GM12878 (cell line): ENCODE data around the gene CLNK. TPM values are rescaled to one million over a fixed set of nuclear protein-coding genes. Genes with fewer than 3 reads are reported as not detected.

Source experiments
- ATAC-seq: fragments of 200-7000 bp; cut with Tn5 transposase; 3 replicates; pipeline ENCODE4 v1.9.1; 2020; ENCODE audit warnings: mild to moderate bottlenecking, moderate library complexity
- BruUV-seq: library from RNA; stranded (reverse); fragments of 400-500 nt; replicated peaks from 2 replicates; lab custom pipeline; 2021; lab: Mats Ljungman, UMichigan
- CTCF ChIA-PET: fragments of 300-600 bp; sonication (Branson Sonifier 250); formaldehyde crosslinking; extraction: SDS; loops from one replicate; lab custom pipeline; 2021; ENCODE audit warnings: inconsistent platforms; lab: Yijun Ruan, JAX
- POLR2A ChIA-PET: fragments of 350-600 bp; formaldehyde crosslinking; extraction: SDS; loops from one replicate; lab custom pipeline; 2021; ENCODE audit warnings: inconsistent platforms; lab: Charles Lee
- RAD21 ChIA-PET: fragments of 300-600 bp; sonication (Branson Sonifier 250); formaldehyde crosslinking; loops from one replicate; lab custom pipeline; 2023; ENCODE audit warnings: antibody characterized with exemption; ENCODE audit not compliant: unreplicated experiment; lab: Charles Lee
- SMC1A ChIA-PET: fragments of 300-600 bp; sonication (Branson Sonifier 250); formaldehyde crosslinking; loops from one replicate; lab custom pipeline; 2023; ENCODE audit not compliant: unreplicated experiment, uncharacterized antibody; lab: Charles Lee
- DNase-seq: peaks from one replicate; pipeline ENCODE4 v3.0.0-alpha.2; 2011; ENCODE audit warnings: low read depth, low spot score
- FAIRE-seq: peaks from 3 replicates; lab custom pipeline; 2011; peaks lifted over from hg19 to GRCh38; lab: Jason Lieb, UNC
- H2AFZ ChIP-seq: 2 replicates; pipeline ENCODE4 v1.6.0; 2011; ENCODE audit warnings: low read depth, low read length, control low read depth; ENCODE audit not compliant: control insufficient read depth
- H3K27ac ChIP-seq: 2 replicates; pipeline ENCODE4 v1.5.1; 2011; ENCODE audit warnings: control low read depth; ENCODE audit not compliant: control insufficient read depth, insufficient read depth
- H3K27me3 ChIP-seq, 2 experiments: replicated peaks in 1 of 2; 2 replicates each; pipeline versions ENCODE4 v1.6.0 to v1.6.1; 2011; ENCODE audit warnings: low read length in 1 of 2; ENCODE audit not compliant: control insufficient read depth in 2 of 2, insufficient read depth in 2 of 2
- H3K36me3 ChIP-seq, 2 experiments: 2 replicates each; pipeline ENCODE4 v1.5.1; 2011; ENCODE audit warnings: low read length in 1 of 2; ENCODE audit not compliant: control insufficient read depth in 2 of 2, insufficient read depth in 2 of 2
- H3K4me1 ChIP-seq: 2 replicates; pipeline ENCODE4 v1.6.1; 2011; ENCODE audit warnings: mild to moderate bottlenecking, low read length, moderate library complexity, mixed read lengths; ENCODE audit not compliant: control insufficient read depth, insufficient read depth
- H3K4me2 ChIP-seq: 2 replicates; pipeline ENCODE4 v1.6.0; 2011; ENCODE audit warnings: control low read depth; ENCODE audit not compliant: control insufficient read depth, insufficient read depth
- H3K4me3 ChIP-seq: fragments of 200-600 bp; sonication (generic); 2 replicates; pipeline ENCODE4 v1.5.1; 2016
- H3K79me2 ChIP-seq: 2 replicates; pipeline ENCODE4 v1.6.0; 2011; ENCODE audit warnings: low read length; ENCODE audit not compliant: control insufficient read depth, insufficient read depth
- H3K9ac ChIP-seq: 2 replicates; pipeline ENCODE4 v1.8.0; 2011; ENCODE audit warnings: low read length, control low read depth, mixed read lengths; ENCODE audit not compliant: control insufficient read depth, insufficient read depth
- H3K9me3 ChIP-seq: replicated peaks from 3 replicates; pipeline ENCODE4 v1.5.1; 2011; ENCODE audit warnings: mild to moderate bottlenecking, low read length; ENCODE audit not compliant: control insufficient read depth, insufficient read depth
- H4K20me1 ChIP-seq: 2 replicates; pipeline ENCODE4 v1.6.0; 2011; ENCODE audit not compliant: control insufficient read depth, insufficient read depth
- ATF7 ChIP-seq: fragments of 450-650 bp; IDR thresholded peaks from 2 replicates; pipeline ENCODE4 v1.6.1; 2016; ENCODE audit warnings: low read depth, mild to moderate bottlenecking
- KDM1A ChIP-seq: fragments of 200-600 bp; sonication (generic); IDR thresholded peaks from 2 replicates; pipeline ENCODE4 v1.6.1; 2016; ENCODE audit warnings: borderline replicate concordance
- POLR2AphosphoS5 ChIP-seq: IDR thresholded peaks from 2 replicates; pipeline ENCODE4 v1.6.1; 2011; ENCODE audit warnings: mild to moderate bottlenecking, low read length, inconsistent platforms
- RAD21 ChIP-seq: IDR thresholded peaks from 2 replicates; pipeline ENCODE4 v1.6.1; 2011; ENCODE audit warnings: mild to moderate bottlenecking, low read depth, low read length, moderate library complexity; ENCODE audit not compliant: insufficient read depth
- SMAD1 ChIP-seq: fragments of 450-650 bp; IDR thresholded peaks from 2 replicates; pipeline ENCODE4 v1.6.1; 2018; ENCODE audit warnings: mild to moderate bottlenecking, low read depth; ENCODE audit not compliant: partially characterized antibody
- ZNF217 ChIP-seq: fragments of 450-650 bp; IDR thresholded peaks from 2 replicates; pipeline ENCODE4 v1.6.1; 2017; ENCODE audit warnings: antibody characterized with exemption, mild to moderate bottlenecking
- ZZZ3 ChIP-seq: IDR thresholded peaks from 2 replicates; pipeline ENCODE4 v1.6.1; 2011; ENCODE audit warnings: low read depth; ENCODE audit not compliant: control insufficient read depth, insufficient read length
- WGBS: methylation state at CpG from one replicate; pipeline ENCODE4 v1.1.6; 2016; ENCODE audit warnings: low lambda C conversion rate; ENCODE audit not compliant: insufficient replicate concordance, insufficient coverage; ENCODE audit errors: missing lambda C conversion rate; 5-methylcytosine and 5-hydroxymethylcytosine counted together
- in situ Hi-C: fragments of 300-500 bp; cut with MboI; formaldehyde crosslinking; loops from 9 replicates; pipeline ENCODE4 v1.14.3; 2018; ENCODE audit warnings: mixed read lengths
- intact Hi-C: fragments of 100-400 bp; cut with micrococcal nuclease; formaldehyde crosslinking; loops from one replicate; pipeline ENCODE4 v1.14.2; 2022; ENCODE audit not compliant: unreplicated experiment
- polyA plus RNA-seq, 11 experiments: library from polyadenylated mRNA; depleted of rRNA in 4 of 11; unstranded in 6 of 11; stranded (reverse) in 5 of 11; fragments of >200 nt; fragmentation: Nextera tagmentation in 4 of 11; fragmentation: Illumina TruSeq in 1 of 11; extraction: Ambion mirVana in 4 of 11; extraction: Trizol in 1 of 11; gene quantifications; 1 replicate in 1 of 11; 2 replicates in 10 of 11; pipeline versions ENCODE4 v1.2.1 to v1.2.3, GENCODE V29; 2011 to 2016; ENCODE audit warnings: inconsistent platforms in 2 of 11, missing spikeins in 2 of 11, low read depth in 1 of 11
- total RNA-seq, 4 experiments: library from RNA; depleted of rRNA in 3 of 4; stranded (reverse); fragments of >200 nt in 3 of 4; fragmentation: Illumina TruSeq in 1 of 4; extraction: Trizol in 1 of 4; gene quantifications; 2 replicates each; pipeline versions ENCODE4 v1.2.1 to v1.2.3, GENCODE V29; 2013 to 2021
- TF ChIP-seq, protein P1 (sequence below): IDR thresholded peaks from 2 replicates; pipeline ENCODE4 v1.6.1; 2011; ENCODE audit warnings: low read depth, low read length, improper control_type of control experiment, borderline replicate concordance
- TF ChIP-seq, protein P2 (sequence below): IDR thresholded peaks from 2 replicates; pipeline ENCODE4 v1.6.1; 2011; ENCODE audit warnings: low read depth, mild to moderate bottlenecking, low read length, moderate library complexity, borderline replicate concordance; ENCODE audit errors: extremely low read depth
- TF ChIP-seq, protein P3 (sequence below): IDR thresholded peaks from 2 replicates; pipeline ENCODE4 v1.6.1; 2012; ENCODE audit warnings: low read depth, low read length, improper control_type of control experiment

CLNK gene
- total and polyA plus RNA-seq, 10 of the 15 experiments (the other 5 are each of a cell fraction or from before 2014, with no cell fraction given): 2.1 to 14.3 (median 2.7) TPM

DNA sequence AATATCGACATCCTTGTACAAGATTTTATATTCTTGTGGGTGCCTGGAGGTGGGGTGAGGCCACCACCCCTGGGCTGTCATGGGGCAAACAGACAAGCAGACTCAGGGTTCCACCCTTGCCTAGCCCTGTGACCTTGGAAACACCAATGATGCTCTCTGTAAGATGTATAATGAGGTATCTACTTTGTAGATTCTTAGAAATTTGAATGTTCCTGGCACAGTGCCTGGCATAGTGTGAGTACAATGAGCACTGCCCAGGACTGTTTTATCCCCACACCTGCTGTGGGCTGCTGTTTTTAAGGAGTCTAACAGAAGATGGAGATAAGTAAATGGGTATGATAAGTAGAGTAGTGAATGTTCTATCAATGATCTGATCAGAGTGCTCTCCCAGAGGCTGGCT is 230.4 kb downstream of the CLNK start:
- BruUV-seq: no TSS peak
- TF ChIP-seq ZNF217: no peak
- no peak for TF ChIP-seq POLR2AphosphoS5
- no peak for TF ChIP-seq ZZZ3
- TF ChIP-seq SMAD1: no peak
- TF ChIP-seq ATF7: no peak
- TF ChIP-seq, protein P1, sequence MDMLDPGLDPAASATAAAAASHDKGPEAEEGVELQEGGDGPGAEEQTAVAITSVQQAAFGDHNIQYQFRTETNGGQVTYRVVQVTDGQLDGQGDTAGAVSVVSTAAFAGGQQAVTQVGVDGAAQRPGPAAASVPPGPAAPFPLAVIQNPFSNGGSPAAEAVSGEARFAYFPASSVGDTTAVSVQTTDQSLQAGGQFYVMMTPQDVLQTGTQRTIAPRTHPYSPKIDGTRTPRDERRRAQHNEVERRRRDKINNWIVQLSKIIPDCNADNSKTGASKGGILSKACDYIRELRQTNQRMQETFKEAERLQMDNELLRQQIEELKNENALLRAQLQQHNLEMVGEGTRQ: no peak
- no peak for TF ChIP-seq KDM1A
- H3K4me2 ChIP-seq: no peak overlapping the region
- H4K20me1 ChIP-seq: no peaks in the 10 kb centered on the region; the same call in 1 of the 2 replicates
- intact Hi-C loops: loop anchor here (10.0 kb wide), 1 partner anchor 971 kb away; the partner anchor contains the start of gene HS3ST1
- no peaks in the 10 kb centered on the region for H3K9me3 ChIP-seq
- WGBS: 100% methylated on average over 1 of the region's 1 CpG
- no peak for DNase-seq
- in situ Hi-C loops: no loop called here
- H3K4me1 ChIP-seq: no peaks in the 10 kb centered on the region
- no peak overlapping the region for H2AFZ ChIP-seq
- peaks cover 1 to 4% of the 10 kb centered on the region in 2 experiments; a peak in 1 of 4 replicates for H3K36me3 ChIP-seq
- H3K79me2 ChIP-seq: peaks cover 11% of the 10 kb centered on the region
- RAD21 ChIA-PET: no interaction called here
- H3K27ac ChIP-seq: no peak overlapping the region
- no peak overlapping the region for H3K9ac ChIP-seq
- FAIRE-seq: no peak
- no peaks in the 10 kb centered on the region for H3K27me3 ChIP-seq
- no peak for ATAC-seq
- SMC1A ChIA-PET: no interaction called here
- POLR2A ChIA-PET: no interaction called here
- H3K4me3 ChIP-seq: no peak overlapping the region
- CTCF ChIA-PET: no interaction called here

DNA sequence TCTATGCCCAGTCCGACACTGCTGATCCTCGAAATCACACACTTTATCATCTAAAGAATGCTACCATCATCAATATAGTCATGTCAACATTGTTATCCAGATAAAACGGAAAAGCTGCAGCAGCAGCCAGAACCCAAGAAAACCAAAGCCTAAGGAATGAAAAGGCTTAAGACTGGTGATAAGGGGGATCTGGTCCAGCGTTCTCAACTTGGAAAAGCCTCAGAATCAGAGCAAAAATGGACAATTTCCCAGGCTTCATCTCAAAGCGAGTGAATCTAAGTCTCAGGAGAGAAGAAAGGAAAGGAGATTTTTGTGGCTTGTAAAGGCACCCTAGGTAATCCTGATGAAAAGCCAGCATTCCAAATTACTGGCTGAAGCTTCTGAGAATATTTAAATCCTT is 235.6 kb downstream of the CLNK start:
- no peak overlapping the region for H3K27ac ChIP-seq
- H3K79me2 ChIP-seq: no peaks in the 10 kb centered on the region
- no peaks in the 10 kb centered on the region; the same call in 1 of the 2 replicates for H4K20me1 ChIP-seq
- peaks cover 8 to 13% of the 10 kb centered on the region in 2 experiments for H3K36me3 ChIP-seq
- no peak overlapping the region for H2AFZ ChIP-seq
- H3K4me1 ChIP-seq: no peaks in the 10 kb centered on the region
- H3K4me3 ChIP-seq: no peak overlapping the region
- H3K9me3 ChIP-seq: no peaks in the 10 kb centered on the region; the same call in 2 of the 3 replicates
- H3K27me3 ChIP-seq: no peaks in the 10 kb centered on the region
- no peak for FAIRE-seq
- WGBS: 88% methylated on average over 5 of the region's 5 CpGs
- no peak overlapping the region for H3K9ac ChIP-seq
- TF ChIP-seq, protein P1: no peak
- TF ChIP-seq, protein P2, sequence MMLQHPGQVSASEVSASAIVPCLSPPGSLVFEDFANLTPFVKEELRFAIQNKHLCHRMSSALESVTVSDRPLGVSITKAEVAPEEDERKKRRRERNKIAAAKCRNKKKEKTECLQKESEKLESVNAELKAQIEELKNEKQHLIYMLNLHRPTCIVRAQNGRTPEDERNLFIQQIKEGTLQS: no peak
- TF ChIP-seq, protein P3, sequence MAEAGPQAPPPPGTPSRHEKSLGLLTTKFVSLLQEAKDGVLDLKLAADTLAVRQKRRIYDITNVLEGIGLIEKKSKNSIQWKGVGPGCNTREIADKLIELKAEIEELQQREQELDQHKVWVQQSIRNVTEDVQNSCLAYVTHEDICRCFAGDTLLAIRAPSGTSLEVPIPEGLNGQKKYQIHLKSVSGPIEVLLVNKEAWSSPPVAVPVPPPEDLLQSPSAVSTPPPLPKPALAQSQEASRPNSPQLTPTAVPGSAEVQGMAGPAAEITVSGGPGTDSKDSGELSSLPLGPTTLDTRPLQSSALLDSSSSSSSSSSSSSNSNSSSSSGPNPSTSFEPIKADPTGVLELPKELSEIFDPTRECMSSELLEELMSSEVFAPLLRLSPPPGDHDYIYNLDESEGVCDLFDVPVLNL: no peak
- TF ChIP-seq RAD21: no peak
- in situ Hi-C loops (no loop called here), intact Hi-C loops (no loop called here)
- ATAC-seq: no peak
- H3K4me2 ChIP-seq: no peak overlapping the region
- SMC1A ChIA-PET: no interaction called here
- RAD21 ChIA-PET: no interaction called here
- POLR2A ChIA-PET: no interaction called here
- DNase-seq: no peak
- BruUV-seq: no TSS peak
- CTCF ChIA-PET: no interaction called here
